H9 (cell line): ENCODE results near the gene ELP1. TPM values are rescaled to one million over a fixed set of nuclear protein-coding genes. Genes with fewer than 3 reads are reported as not detected.

ENCODE experiments used
- DNase-seq: peaks from one replicate; pipeline ENCODE4 v3.0.0-alpha.2; 2017
- H2AFZ ChIP-seq: one replicate; pipeline ENCODE4 v1.6.1; 2013; ENCODE audit warnings: mild to moderate bottlenecking, low read length, control low read depth, moderate library complexity
- H2AK5ac ChIP-seq: 2 replicates; pipeline ENCODE4 v1.6.1; 2013; ENCODE audit warnings: low read length, control low read depth, mixed read lengths; ENCODE audit not compliant: insufficient read length
- H2BK120ac ChIP-seq: one replicate; pipeline ENCODE4 v1.6.1; 2013; ENCODE audit warnings: low read depth, mild to moderate bottlenecking, low read length, control low read depth, inconsistent platforms; ENCODE audit not compliant: poor library complexity, severe bottlenecking
- H2BK12ac ChIP-seq: 2 replicates; pipeline ENCODE4 v1.6.1; 2013; ENCODE audit warnings: low read length, control low read depth, mixed read lengths, low read depth; ENCODE audit not compliant: insufficient read length
- H2BK15ac ChIP-seq: 2 replicates; pipeline ENCODE4 v1.6.1; 2013; ENCODE audit warnings: low read depth, low read length, control low read depth
- H2BK20ac ChIP-seq: one replicate; pipeline ENCODE4 v1.6.1; 2013; ENCODE audit warnings: low read depth, mild to moderate bottlenecking, low read length, control low read depth, inconsistent platforms; ENCODE audit not compliant: poor library complexity, severe bottlenecking
- H2BK5ac ChIP-seq: 2 replicates; pipeline ENCODE4 v1.6.1; 2013; ENCODE audit warnings: low read length, control low read depth, mixed read lengths; ENCODE audit not compliant: insufficient read length
- H3K14ac ChIP-seq: 2 replicates; pipeline ENCODE4 v1.6.1; 2013; ENCODE audit warnings: low read length, control low read depth; ENCODE audit not compliant: insufficient read depth
- H3K18ac ChIP-seq: 2 replicates; pipeline ENCODE4 v1.6.1; 2013; ENCODE audit warnings: low read depth, mild to moderate bottlenecking, mixed read lengths, low read length, control low read depth; ENCODE audit not compliant: insufficient read length
- H3K23ac ChIP-seq: 2 replicates; pipeline ENCODE4 v1.6.1; 2013; ENCODE audit warnings: low read length, control low read depth, mixed read lengths, low read depth; ENCODE audit not compliant: insufficient read length
- H3K23me2 ChIP-seq: 2 replicates; pipeline ENCODE4 v1.6.1; 2013; ENCODE audit warnings: low read depth, mild to moderate bottlenecking, mixed read lengths, low read length, control low read depth; ENCODE audit not compliant: insufficient read length, poor library complexity, severe bottlenecking
- H3K27ac ChIP-seq: 2 replicates; pipeline ENCODE4 v1.5.1; 2013; ENCODE audit warnings: low read length, control low read depth, mixed read lengths, low read depth; ENCODE audit not compliant: insufficient read length
- H3K27me3 ChIP-seq: 2 replicates; pipeline ENCODE4 v1.6.1; 2013; ENCODE audit warnings: low read length, control low read depth, inconsistent platforms; ENCODE audit not compliant: insufficient read depth
- H3K4ac ChIP-seq: 2 replicates; pipeline ENCODE4 v1.6.1; 2013; ENCODE audit warnings: low read depth, mild to moderate bottlenecking, control low read depth, inconsistent platforms, low read length, moderate library complexity
- H3K4me1 ChIP-seq: 2 replicates; pipeline ENCODE4 v1.6.1; 2013; ENCODE audit warnings: low read length, control low read depth, inconsistent platforms; ENCODE audit not compliant: insufficient read depth
- H3K4me2 ChIP-seq: 2 replicates; pipeline ENCODE4 v1.6.1; 2013; ENCODE audit warnings: low read length, control low read depth, mixed read lengths; ENCODE audit not compliant: insufficient read length, insufficient read depth
- H3K56ac ChIP-seq: 2 replicates; pipeline ENCODE4 v1.6.1; 2013; ENCODE audit warnings: low read depth, mild to moderate bottlenecking, mixed read lengths, low read length, control low read depth; ENCODE audit not compliant: insufficient read length
- H3K79me1 ChIP-seq: 2 replicates; pipeline ENCODE4 v1.6.1; 2013; ENCODE audit warnings: low read depth, mild to moderate bottlenecking, moderate library complexity, low read length, control low read depth, inconsistent platforms; ENCODE audit not compliant: insufficient read depth, poor library complexity, severe bottlenecking
- H3K79me2 ChIP-seq: 2 replicates; pipeline ENCODE4 v1.6.1; 2013; ENCODE audit warnings: low read length, control low read depth, inconsistent platforms; ENCODE audit not compliant: insufficient read depth
- H3K9ac ChIP-seq: 2 replicates; pipeline ENCODE4 v1.6.1; 2013; ENCODE audit warnings: low read length, control low read depth, mixed read lengths; ENCODE audit not compliant: insufficient read length; ENCODE audit errors: extremely low read depth
- H3K9me3 ChIP-seq: one replicate; pipeline ENCODE4 v1.6.1; 2013; ENCODE audit warnings: low read depth, low read length, inconsistent platforms; ENCODE audit not compliant: control insufficient read depth
- H3T11ph ChIP-seq: one replicate; pipeline ENCODE4 v1.6.1; 2013; ENCODE audit warnings: mild to moderate bottlenecking, low read length, control low read depth, inconsistent platforms
- H4K20me1 ChIP-seq: one replicate; pipeline ENCODE4 v1.6.1; 2013; ENCODE audit not compliant: control insufficient read depth, insufficient read length, insufficient read depth
- H4K5ac ChIP-seq: 2 replicates; pipeline ENCODE4 v1.6.1; 2013; ENCODE audit warnings: low read depth, mild to moderate bottlenecking, mixed read lengths, low read length, control low read depth; ENCODE audit not compliant: insufficient read length
- H4K8ac ChIP-seq: replicated peaks from 2 replicates; pipeline ENCODE4 v1.6.1; 2013; ENCODE audit warnings: low read length, control low read depth, mixed read lengths, low read depth; ENCODE audit not compliant: insufficient read length
- H4K91ac ChIP-seq: 2 replicates; pipeline ENCODE4 v1.6.1; 2013; ENCODE audit warnings: low read depth, mild to moderate bottlenecking, moderate library complexity, mixed read lengths, low read length, control low read depth; ENCODE audit not compliant: insufficient read length
- H3K27ac Mint-ChIP-seq, 3 experiments: 2 replicates in 2 of 3; 3 replicates in 1 of 3; pipeline ENCODE4 v1.8.0; 2020 to 2021; ENCODE audit warnings: mixed read lengths in 3 of 3, mild to moderate bottlenecking in 1 of 3, moderate library complexity in 1 of 3
- H3K27me3 Mint-ChIP-seq: 2 replicates; pipeline ENCODE4 v1.8.0; 2021; ENCODE audit warnings: low read depth, mild to moderate bottlenecking, moderate library complexity, mixed read lengths
- H3K36me3 Mint-ChIP-seq, 3 experiments: 2 replicates in 2 of 3; 3 replicates in 1 of 3; pipeline ENCODE4 v1.8.0; 2020 to 2021; ENCODE audit warnings: low read depth in 3 of 3, mixed read lengths in 3 of 3; ENCODE audit not compliant: insufficient read depth in 1 of 3
- H3K4me1 Mint-ChIP-seq, 2 experiments: 2 replicates each; pipeline ENCODE4 v1.8.0; 2020; ENCODE audit warnings: mixed read lengths in 2 of 2
- H3K4me3 Mint-ChIP-seq, 2 experiments: 2 replicates in 1 of 2; 3 replicates in 1 of 2; pipeline ENCODE4 v1.8.0; 2020 to 2021; ENCODE audit warnings: mild to moderate bottlenecking in 2 of 2, mixed read lengths in 2 of 2, moderate library complexity in 1 of 2
- H3K9me3 Mint-ChIP-seq, 2 experiments: 2 replicates in 1 of 2; 3 replicates in 1 of 2; pipeline ENCODE4 v1.8.0; 2020; ENCODE audit warnings: mild to moderate bottlenecking in 2 of 2, mixed read lengths in 2 of 2, moderate library complexity in 1 of 2
- WGBS: extraction: QIAGEN DNeasy Blood & Tissue Kit; methylation state at CpG from one replicate; pipeline ENCODE4 v1.1.7; 2013; ENCODE audit warnings: missing lambda C conversion rate, low lambda C conversion rate, mixed read lengths; ENCODE audit not compliant: insufficient read length; ENCODE audit errors: extremely low coverage; 5-methylcytosine and 5-hydroxymethylcytosine counted together
- total RNA-seq: library from RNA; stranded (reverse); gene quantifications from 2 replicates; pipeline ENCODE4 v1.2.1, GENCODE V29; 2021
- TF ChIP-seq, protein P1 (sequence below): fragments of 200-600 bp; sonication (generic); conservative IDR thresholded peaks from 3 replicates; pipeline ENCODE4 v1.8.0; 2021; ENCODE audit warnings: antibody characterized with exemption, mild to moderate bottlenecking

ELP1 gene
- total RNA-seq, 1 experiment from 2014 or later, result 38.7 TPM

DNA sequence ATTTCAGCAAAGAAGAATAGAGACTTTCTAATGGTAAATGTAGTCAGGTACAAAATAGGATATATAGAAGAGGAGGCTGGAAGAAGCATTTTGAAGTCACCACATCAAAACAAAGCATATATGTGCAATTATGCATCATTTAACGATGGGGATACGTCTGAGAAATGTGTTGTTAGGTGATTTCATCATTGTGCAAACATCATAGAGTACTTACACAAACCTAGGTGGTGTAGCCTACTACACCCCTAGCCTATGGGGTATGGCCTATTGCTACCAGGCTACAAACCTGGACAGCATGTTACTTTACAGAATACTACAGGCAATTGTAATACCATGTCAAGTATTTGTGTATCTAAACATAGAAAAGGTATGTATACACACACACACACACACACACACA, 28.4 kb downstream of the ELP1 start:
- Histone ChIP-seq H4K8ac (no peak overlapping the region), H3K79me1 (no peaks in the 10 kb centered on the region), H4K5ac (no peak overlapping the region), H3K4ac (no peak overlapping the region), H3K4me2 (no peak overlapping the region), H4K20me1 (no peaks in the 10 kb centered on the region), H3T11ph (no peak overlapping the region), H3K14ac (no peak overlapping the region), H3K27me3 (no peaks in the 10 kb centered on the region), H3K9ac (no peak overlapping the region), H3K23ac (no peak overlapping the region), H2AK5ac (no peak overlapping the region), H2BK120ac (no peak overlapping the region), H2BK20ac (no peak overlapping the region), H3K4me1 (no peaks in the 10 kb centered on the region), H4K91ac (no peak overlapping the region), H2BK12ac (no peak overlapping the region), H3K27ac (no peak overlapping the region), H3K9me3 (no peaks in the 10 kb centered on the region), H3K23me2 (no peaks in the 10 kb centered on the region), H3K56ac (no peak overlapping the region), H3K79me2 (no peaks in the 10 kb centered on the region), H2BK15ac (no peak overlapping the region), H3K18ac (no peak overlapping the region), H2AFZ (no peak overlapping the region), H2BK5ac (no peak overlapping the region)
- no CpG with 5 or more reads among the region's 2 CpGs for WGBS
- TF ChIP-seq, protein P1, sequence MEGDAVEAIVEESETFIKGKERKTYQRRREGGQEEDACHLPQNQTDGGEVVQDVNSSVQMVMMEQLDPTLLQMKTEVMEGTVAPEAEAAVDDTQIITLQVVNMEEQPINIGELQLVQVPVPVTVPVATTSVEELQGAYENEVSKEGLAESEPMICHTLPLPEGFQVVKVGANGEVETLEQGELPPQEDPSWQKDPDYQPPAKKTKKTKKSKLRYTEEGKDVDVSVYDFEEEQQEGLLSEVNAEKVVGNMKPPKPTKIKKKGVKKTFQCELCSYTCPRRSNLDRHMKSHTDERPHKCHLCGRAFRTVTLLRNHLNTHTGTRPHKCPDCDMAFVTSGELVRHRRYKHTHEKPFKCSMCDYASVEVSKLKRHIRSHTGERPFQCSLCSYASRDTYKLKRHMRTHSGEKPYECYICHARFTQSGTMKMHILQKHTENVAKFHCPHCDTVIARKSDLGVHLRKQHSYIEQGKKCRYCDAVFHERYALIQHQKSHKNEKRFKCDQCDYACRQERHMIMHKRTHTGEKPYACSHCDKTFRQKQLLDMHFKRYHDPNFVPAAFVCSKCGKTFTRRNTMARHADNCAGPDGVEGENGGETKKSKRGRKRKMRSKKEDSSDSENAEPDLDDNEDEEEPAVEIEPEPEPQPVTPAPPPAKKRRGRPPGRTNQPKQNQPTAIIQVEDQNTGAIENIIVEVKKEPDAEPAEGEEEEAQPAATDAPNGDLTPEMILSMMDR, result no peak
- peaks cover 12 to 71% (median 61%) of the 10 kb centered on the region in 3 experiments; a peak in 6 of 7 replicates for H3K36me3 Mint-ChIP-seq
- H3K27me3 Mint-ChIP-seq, result no peaks in the 10 kb centered on the region
- no peak overlapping the region for H3K27ac Mint-ChIP-seq
- DNase-seq, result no peak
- H3K4me3 Mint-ChIP-seq, result no peak overlapping the region
- no peaks in the 10 kb centered on the region for H3K9me3 Mint-ChIP-seq
- no peaks in the 10 kb centered on the region for H3K4me1 Mint-ChIP-seq
